OCI-LY7 (cell line): ENCODE results near the gene GALM. TPM values are rescaled to one million over a fixed set of nuclear protein-coding genes. Genes with fewer than 3 reads are reported as not detected.
"Not testable (repeated sequence)": the region's sequence is repeated elsewhere in the genome, so short reads cannot be mapped to it uniquely, and the experiment has no call there.

Experiments
- BruUV-seq: library from RNA; stranded (reverse); fragments of 400-500 nt; replicated peaks from 2 replicates; lab custom pipeline; 2021; lab: Mats Ljungman, UMichigan
- CTCF ChIA-PET: fragments of 300-600 bp; sonication (Branson Sonifier 250); formaldehyde crosslinking; loops from one replicate; lab custom pipeline; 2022; ENCODE audit warnings: antibody characterized with exemption; ENCODE audit not compliant: unreplicated experiment; lab: Charles Lee
- POLR2A ChIA-PET: fragments of 300-600 bp; sonication (Branson Sonifier 250); formaldehyde crosslinking; loops from one replicate; lab custom pipeline; 2022; ENCODE audit warnings: antibody characterized with exemption; lab: Charles Lee
- DNase-seq: peaks from one replicate; pipeline ENCODE4 v3.0.0-alpha.2; 2015; ENCODE audit warnings: low spot score
- H2AFZ ChIP-seq: fragments of 200-600 bp; sonication (generic), shearing (Covaris generic); 2 replicates; pipeline ENCODE4 v1.6.1; 2014; ENCODE audit warnings: mild to moderate bottlenecking, antibody characterized with exemption, low read length, moderate library complexity
- H3K27ac ChIP-seq: fragments of 200-600 bp; sonication (generic); 2 replicates; pipeline ENCODE4 v1.5.1; 2014; ENCODE audit warnings: mixed run types, low read depth, mild to moderate bottlenecking, moderate library complexity, low read length, inconsistent platforms; ENCODE audit not compliant: poor library complexity, severe bottlenecking
- H3K36me3 ChIP-seq: fragments of 200-600 bp; sonication (generic); 2 replicates; pipeline ENCODE4 v1.6.1; 2014; ENCODE audit warnings: mild to moderate bottlenecking, antibody characterized with exemption, low read length, moderate library complexity, mixed read lengths; ENCODE audit not compliant: insufficient read depth
- H3K4me1 ChIP-seq: fragments of 200-600 bp; sonication (generic); 2 replicates; pipeline ENCODE4 v1.5.1; 2014; ENCODE audit warnings: mild to moderate bottlenecking, low read length; ENCODE audit not compliant: insufficient read depth, poor library complexity, severe bottlenecking
- H3K4me2 ChIP-seq: fragments of 200-600 bp; sonication (generic); 2 replicates; pipeline ENCODE4 v1.6.1; 2014; ENCODE audit warnings: mild to moderate bottlenecking, low read length
- H3K4me3 ChIP-seq: fragments of 200-600 bp; sonication (generic); 2 replicates; pipeline ENCODE4 v1.5.1; 2014; ENCODE audit warnings: mild to moderate bottlenecking, low read depth, low read length; ENCODE audit not compliant: poor library complexity, severe bottlenecking
- H3K79me2 ChIP-seq: fragments of 200-600 bp; sonication (generic); 2 replicates; pipeline ENCODE4 v1.6.1; 2016; ENCODE audit warnings: low read depth, mild to moderate bottlenecking, low read length, moderate library complexity, mixed read lengths; ENCODE audit not compliant: insufficient read depth
- H3K9me2 ChIP-seq: fragments of 200-600 bp; sonication (generic); 2 replicates; pipeline ENCODE4 v1.6.1; 2016; ENCODE audit warnings: mild to moderate bottlenecking, low read length, mixed read lengths; ENCODE audit not compliant: insufficient read depth
- H3K9me3 ChIP-seq: fragments of 200-600 bp; sonication (generic); 2 replicates; pipeline ENCODE4 v1.6.1; 2014; ENCODE audit warnings: mild to moderate bottlenecking, mixed run types, low read length, mixed read lengths
- H4K20me1 ChIP-seq: fragments of 200-600 bp; sonication (generic); 2 replicates; pipeline ENCODE4 v1.6.1; 2014; ENCODE audit warnings: mild to moderate bottlenecking, antibody characterized with exemption, low read length, moderate library complexity, mixed read lengths; ENCODE audit not compliant: insufficient read depth
- EZH2phosphoT487 ChIP-seq: fragments of 200-600 bp; sonication (generic); IDR thresholded peaks from 2 replicates; pipeline ENCODE4 v1.6.1; 2018; ENCODE audit warnings: low read depth, borderline replicate concordance, mild to moderate bottlenecking, mixed run types, antibody characterized with exemption, low read length, moderate library complexity, mixed read lengths
- intact Hi-C: fragments of 100-400 bp; cut with micrococcal nuclease; formaldehyde crosslinking; loops from one replicate; pipeline ENCODE4 v1.10.0; 2022; ENCODE audit not compliant: unreplicated experiment
- total RNA-seq, 2 experiments: library from RNA; depleted of rRNA in 1 of 2; stranded (reverse); fragments of >200 nt in 1 of 2; shearing (Covaris generic) in 1 of 2; gene quantifications; 2 replicates each; pipeline ENCODE4 v1.2.3, GENCODE V29; 2014 to 2022
- TF ChIP-seq, protein P1 (sequence below): fragments of 200-600 bp; sonication (generic); conservative IDR thresholded peaks from 2 replicates; pipeline ENCODE4 v1.5.1; 2014; ENCODE audit warnings: mild to moderate bottlenecking, antibody characterized with exemption, low read length, moderate library complexity, mixed read lengths

The GALM gene
- total RNA-seq, 2 experiments from 2014 or later, result 5.5 to 10.8 TPM

- POLR2A ChIA-PET, result interaction anchor here (0.6 to 1.5 kb wide), 4 partner anchors 10 to 22 kb away, joined by 3 to 4 read pairs (median 4); no protein-coding TSS in a partner anchor
- Histone ChIP-seq H3K4me1 (peaks cover 25% of the 10 kb centered on the region), H3K4me3 (no peak overlapping the region)
Observed at GRCh38 chr2:38754049-38754448, 88.1 kb downstream of the GALM start.

GRCh38 chr2:38754506-38754905 lies 88.6 kb downstream of the GALM start:
- Histone ChIP-seq H3K4me1 (peaks cover 21% of the 10 kb centered on the region), H3K9me3 (no peaks in the 10 kb centered on the region), H3K79me2 (peaks cover 27% of the 10 kb centered on the region), H3K4me3 (peak overlapping the region; percentile 40), H3K27ac (no peak overlapping the region), H3K36me3 (peaks cover 16% of the 10 kb centered on the region), H4K20me1 (peaks cover 9% of the 10 kb centered on the region), H3K9me2 (no peaks in the 10 kb centered on the region), H3K4me2 (peak overlapping the region; percentile 49), H2AFZ (peak overlapping the region; percentile 61)
- intact Hi-C loops, result loop anchor here (5.0 kb wide), 1 partner anchor 368 kb away; the partner anchor contains the start of gene SOS1
- no peak for DNase-seq
- BruUV-seq, result no TSS peak
- TF ChIP-seq, protein P1, sequence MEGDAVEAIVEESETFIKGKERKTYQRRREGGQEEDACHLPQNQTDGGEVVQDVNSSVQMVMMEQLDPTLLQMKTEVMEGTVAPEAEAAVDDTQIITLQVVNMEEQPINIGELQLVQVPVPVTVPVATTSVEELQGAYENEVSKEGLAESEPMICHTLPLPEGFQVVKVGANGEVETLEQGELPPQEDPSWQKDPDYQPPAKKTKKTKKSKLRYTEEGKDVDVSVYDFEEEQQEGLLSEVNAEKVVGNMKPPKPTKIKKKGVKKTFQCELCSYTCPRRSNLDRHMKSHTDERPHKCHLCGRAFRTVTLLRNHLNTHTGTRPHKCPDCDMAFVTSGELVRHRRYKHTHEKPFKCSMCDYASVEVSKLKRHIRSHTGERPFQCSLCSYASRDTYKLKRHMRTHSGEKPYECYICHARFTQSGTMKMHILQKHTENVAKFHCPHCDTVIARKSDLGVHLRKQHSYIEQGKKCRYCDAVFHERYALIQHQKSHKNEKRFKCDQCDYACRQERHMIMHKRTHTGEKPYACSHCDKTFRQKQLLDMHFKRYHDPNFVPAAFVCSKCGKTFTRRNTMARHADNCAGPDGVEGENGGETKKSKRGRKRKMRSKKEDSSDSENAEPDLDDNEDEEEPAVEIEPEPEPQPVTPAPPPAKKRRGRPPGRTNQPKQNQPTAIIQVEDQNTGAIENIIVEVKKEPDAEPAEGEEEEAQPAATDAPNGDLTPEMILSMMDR, result no peak
- no peak for TF ChIP-seq EZH2phosphoT487
- CTCF ChIA-PET, result no interaction called here
- POLR2A ChIA-PET, result interaction anchor here (0.6 to 1.5 kb wide), 4 partner anchors 10 to 22 kb away, joined by 3 to 4 read pairs (median 4); no protein-coding TSS in a partner anchor

More at GRCh38 chr2:38754049-38754448, 88.1 kb downstream of the GALM start:
- TF ChIP-seq, protein P1, result no peak
- no peak for TF ChIP-seq EZH2phosphoT487
- Histone ChIP-seq H3K9me2 (no peaks in the 10 kb centered on the region), H3K36me3 (peaks cover 20% of the 10 kb centered on the region), H3K27ac (no peak overlapping the region), H3K4me2 (peak overlapping the region; percentile 49), H3K9me3 (no peaks in the 10 kb centered on the region), H2AFZ (peak overlapping the region; percentile 61), H3K79me2 (peaks cover 32% of the 10 kb centered on the region), H4K20me1 (peaks cover 13% of the 10 kb centered on the region)
- CTCF ChIA-PET, result no interaction called here
- DNase-seq, result no peak
- BruUV-seq, result no TSS peak
- intact Hi-C loops, result loop anchor here (5.0 kb wide), 1 partner anchor 368 kb away; the partner anchor contains the start of gene SOS1

- POLR2A ChIA-PET, CTCF ChIA-PET, H3K36me3 ChIP-seq: not testable (repeated sequence)
Observed at GRCh38 chr2:38755891-38756290, 90.0 kb downstream of the GALM start.

More at GRCh38 chr2:38755891-38756290, 90.0 kb downstream of the GALM start:
- intact Hi-C loops, H3K4me3 ChIP-seq, H3K9me3 ChIP-seq, H2AFZ ChIP-seq, H3K4me2 ChIP-seq, BruUV-seq, H3K27ac ChIP-seq, H3K9me2 ChIP-seq, H4K20me1 ChIP-seq, DNase-seq: not testable (repeated sequence)
- Histone ChIP-seq H3K4me1 (peaks cover 21% of the 10 kb centered on the region), H3K79me2 (peaks cover 13% of the 10 kb centered on the region)
